Cortex of kidney (tissue), 1 donor: ENCODE data around the gene RPS15.
"Not testable (repeated sequence)": the region's sequence is repeated elsewhere in the genome, so short reads cannot be mapped to it uniquely, and the experiment has no call there.

ENCODE experiments used
- DNase-seq: peaks from one replicate; lab custom pipeline; 2025; lab: John Stamatoyannopoulos, UW

RPS15 gene

GRCh38 chr19:1402411-1403070 lies 35.7 kb upstream of the RPS15 start:
- DNase-seq: no peak

- peak; percentile 99 for DNase-seq
Observed at GRCh38 chr19:1406774-1407527, 31.2 kb upstream of the RPS15 start.

GRCh38 chr19:1407528-1408299 lies 30.5 kb upstream of the RPS15 start, which contains the start of gene DAZAP1:
TSS of gene DAZAP1 (plus strand) at chr19:1407586. CDS start at chr19:1407774, 188 bp downstream.
- DNase-seq: no peak

- DNase-seq: no peak
Observed at GRCh38 chr19:1408300-1409203, 29.6 kb upstream of the RPS15 start.

GRCh38 chr19:1409204-1410005 lies 28.8 kb upstream of the RPS15 start:
- DNase-seq: no peak

GRCh38 chr19:1410136-1410786 lies 27.9 kb upstream of the RPS15 start:
- no peak for DNase-seq

- DNase-seq: no peak
Observed at GRCh38 chr19:1410789-1411188, 27.4 kb upstream of the RPS15 start.

GRCh38 chr19:1411255-1412191 lies 26.7 kb upstream of the RPS15 start:
- no peak for DNase-seq

GRCh38 chr19:1412323-1412923 lies 25.8 kb upstream of the RPS15 start:
- no peak for DNase-seq

- DNase-seq: no peak
Observed at GRCh38 chr19:1412995-1413800, 25.0 kb upstream of the RPS15 start.

- no peak for DNase-seq
Observed at GRCh38 chr19:1416014-1416841, 22.0 kb upstream of the RPS15 start.

- no peak for DNase-seq
Observed at GRCh38 chr19:1417145-1417544, 21.1 kb upstream of the RPS15 start.

- DNase-seq: no peak
Observed at GRCh38 chr19:1417681-1418495, 20.3 kb upstream of the RPS15 start.

GRCh38 chr19:1418496-1418775 lies 19.8 kb upstream of the RPS15 start:
- no peak for DNase-seq

GRCh38 chr19:1418951-1419738 lies 19.1 kb upstream of the RPS15 start:
- no peak for DNase-seq

GRCh38 chr19:1420085-1420484 lies 18.1 kb upstream of the RPS15 start:
- not testable (repeated sequence) for DNase-seq
